Fibroblast of mammary gland (primary cell): Measurements from ENCODE around the gene CHMP2B.

ENCODE experiments used
- DNase-seq: peaks from one replicate; pipeline ENCODE4 v3.0.0-alpha.2; 2010; ENCODE audit warnings: low read depth
- H3K4me3 ChIP-seq: 2 replicates; pipeline ENCODE4 v1.5.1; 2011; ENCODE audit warnings: low read depth, mild to moderate bottlenecking, low read length, moderate library complexity; ENCODE audit not compliant: control insufficient read depth
- CTCF ChIP-seq: conservative IDR thresholded peaks from 2 replicates; pipeline ENCODE4 v1.5.1; 2011; ENCODE audit warnings: low read depth, low read length, inconsistent platforms; ENCODE audit not compliant: control insufficient read depth, insufficient read depth

The CHMP2B gene

GRCh38 chr3:87225659-87226058, 1.4 kb upstream of the CHMP2B start:
- no peak overlapping the region for H3K4me3 ChIP-seq
- DNase-seq: peak; percentile 21

GRCh38 chr3:87227835-87228144, 681 bp downstream of the CHMP2B start:
- DNase-seq: peak; percentile 8
- TF ChIP-seq CTCF: no peak
- peak overlapping the region; percentile 97 for H3K4me3 ChIP-seq

More at GRCh38 chr3:87225659-87226058, 1.4 kb upstream of the CHMP2B start:
- TF ChIP-seq CTCF: no peak

- TF ChIP-seq CTCF: no peak
- H3K4me3 ChIP-seq: peak overlapping the region; percentile 97
These were observed 1.2 kb downstream of the CHMP2B start for GRCh38 chr3:87228316-87228715.

GRCh38 chr3:87229113-87229512, 2.0 kb downstream of the CHMP2B start:
- TF ChIP-seq CTCF: no peak
- no peak overlapping the region for H3K4me3 ChIP-seq
- DNase-seq: no peak

More at GRCh38 chr3:87228316-87228715, 1.2 kb downstream of the CHMP2B start:
- peak; percentile 29 for DNase-seq

DNA sequence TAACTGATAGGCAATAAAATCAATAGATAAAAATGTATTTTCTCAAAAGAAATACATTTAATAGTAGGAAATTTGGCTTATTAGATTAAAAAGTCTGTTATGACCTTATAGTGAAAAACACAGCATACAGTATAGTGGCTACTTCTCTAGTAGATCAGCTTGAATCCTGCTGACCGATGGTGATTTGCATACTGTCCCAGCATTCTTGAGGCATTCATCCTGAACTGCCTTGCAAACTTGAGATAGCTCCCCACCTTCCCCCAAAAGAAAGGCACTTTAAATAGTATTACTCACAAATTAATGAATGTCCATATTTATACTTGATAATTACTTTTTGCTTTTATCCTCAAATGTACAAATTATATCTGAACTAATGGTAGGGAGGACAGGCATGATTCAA, 6.7 kb downstream of the CHMP2B start:
- no peak for TF ChIP-seq CTCF
- no peak overlapping the region for H3K4me3 ChIP-seq
- DNase-seq: no peak

DNA sequence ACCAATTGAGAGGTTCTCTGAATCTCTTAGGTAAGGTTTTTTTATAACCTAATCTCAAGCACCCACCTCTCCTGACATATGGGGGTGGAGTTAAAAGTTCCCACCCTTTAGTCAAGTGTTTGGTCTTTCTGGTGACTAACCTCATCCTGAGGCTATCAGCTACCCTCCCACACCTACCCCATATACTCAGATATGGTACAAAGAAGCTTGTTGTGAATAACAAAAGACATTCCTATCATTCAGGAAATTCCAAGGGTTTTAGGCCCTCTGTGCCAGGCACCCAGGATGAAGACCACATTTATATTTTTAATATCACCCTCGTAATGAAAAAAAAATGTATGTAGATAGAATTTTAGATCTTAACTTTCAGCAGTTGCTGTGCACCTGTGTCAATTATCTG, 9.0 kb downstream of the CHMP2B start:
- no peak for DNase-seq
- H3K4me3 ChIP-seq: no peak overlapping the region
- no peak for TF ChIP-seq CTCF
